Esophagus squamous epithelium (tissue), 4 donors: ENCODE data around the gene ZNF646.

Experiments
- POLR2A ChIP-seq, 4 donors: fragments of 450-650 bp; IDR thresholded peaks; one replicate each; pipeline ENCODE4 v1.6.1; 2017; ENCODE audit warnings: antibody characterized with exemption in 4 of 4, mild to moderate bottlenecking in 4 of 4, moderate library complexity in 3 of 4
- TF ChIP-seq, protein P1 (sequence below), 6 experiments: fragments of 450-650 bp in 4 of 6; fragments of 200-600 bp in 2 of 6; sonication (generic) in 2 of 6; IDR thresholded peaks; one replicate each; pipeline ENCODE4 v1.5.1; 2016 to 2019; ENCODE audit warnings: antibody characterized with exemption in 6 of 6, mild to moderate bottlenecking in 4 of 6, moderate library complexity in 4 of 6

DNA sequence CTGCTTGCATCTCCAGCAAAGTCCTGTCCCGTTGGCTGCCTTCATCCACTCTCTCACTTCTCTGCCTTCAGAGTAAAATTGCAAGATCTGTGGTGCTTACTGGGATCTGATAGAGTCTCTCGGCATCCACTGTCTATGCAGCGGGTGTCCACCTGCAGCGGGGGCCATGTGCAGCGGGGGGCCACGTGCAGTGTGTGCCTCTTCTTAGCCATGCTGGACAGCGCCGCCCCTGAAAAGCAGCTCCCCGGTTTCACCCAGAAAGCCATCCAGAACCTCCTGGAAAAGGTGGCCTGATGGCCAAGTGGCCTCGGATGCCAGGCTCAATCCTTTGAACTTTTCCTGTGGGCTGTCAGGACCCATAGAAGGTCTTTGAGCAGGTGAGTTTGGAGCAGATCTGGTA, 31.4 kb upstream of the ZNF646 start:
- TF ChIP-seq, protein P1, sequence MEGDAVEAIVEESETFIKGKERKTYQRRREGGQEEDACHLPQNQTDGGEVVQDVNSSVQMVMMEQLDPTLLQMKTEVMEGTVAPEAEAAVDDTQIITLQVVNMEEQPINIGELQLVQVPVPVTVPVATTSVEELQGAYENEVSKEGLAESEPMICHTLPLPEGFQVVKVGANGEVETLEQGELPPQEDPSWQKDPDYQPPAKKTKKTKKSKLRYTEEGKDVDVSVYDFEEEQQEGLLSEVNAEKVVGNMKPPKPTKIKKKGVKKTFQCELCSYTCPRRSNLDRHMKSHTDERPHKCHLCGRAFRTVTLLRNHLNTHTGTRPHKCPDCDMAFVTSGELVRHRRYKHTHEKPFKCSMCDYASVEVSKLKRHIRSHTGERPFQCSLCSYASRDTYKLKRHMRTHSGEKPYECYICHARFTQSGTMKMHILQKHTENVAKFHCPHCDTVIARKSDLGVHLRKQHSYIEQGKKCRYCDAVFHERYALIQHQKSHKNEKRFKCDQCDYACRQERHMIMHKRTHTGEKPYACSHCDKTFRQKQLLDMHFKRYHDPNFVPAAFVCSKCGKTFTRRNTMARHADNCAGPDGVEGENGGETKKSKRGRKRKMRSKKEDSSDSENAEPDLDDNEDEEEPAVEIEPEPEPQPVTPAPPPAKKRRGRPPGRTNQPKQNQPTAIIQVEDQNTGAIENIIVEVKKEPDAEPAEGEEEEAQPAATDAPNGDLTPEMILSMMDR (IDR thresholded peaks at IDR 0.05): no peak
- TF ChIP-seq POLR2A (IDR thresholded peaks at IDR 0.05): no peak
